Activated CD8-positive, alpha-beta T cell treated with anti-CD3 and anti-CD28 coated beads for 36 hours (primary cell): ENCODE measurements around the gene COL6A2. TPM values are rescaled to one million over a fixed set of nuclear protein-coding genes. Genes with fewer than 3 reads are reported as not detected.
"Not testable (repeated sequence)": the region's sequence is repeated elsewhere in the genome, so short reads cannot be mapped to it uniquely, and the experiment has no call there.

ENCODE experiments used
- ATAC-seq: fragments of 200-7000 bp; cut with Tn5 transposase; one replicate; pipeline ENCODE4 v1.10.0; 2021; ENCODE audit warnings: mild to moderate bottlenecking, moderate library complexity
- CTCF ChIA-PET: fragments of 350-600 bp; sonication (Branson Sonifier 250); formaldehyde crosslinking; loops from one replicate; lab custom pipeline; 2021; ENCODE audit warnings: antibody characterized with exemption; lab: Charles Lee
- POLR2A ChIA-PET: fragments of 350-600 bp; sonication (Branson Sonifier 250); formaldehyde crosslinking; loops from one replicate; lab custom pipeline; 2021; ENCODE audit warnings: antibody characterized with exemption; lab: Charles Lee
- DNase-seq: peaks from one replicate; pipeline ENCODE4 v3.0.0-alpha.2; 2020
- H3K27ac Mint-ChIP-seq: one replicate; pipeline ENCODE4 v1.8.0; 2021; ENCODE audit warnings: mild to moderate bottlenecking, mixed read lengths
- H3K27me3 Mint-ChIP-seq: one replicate; pipeline ENCODE4 v1.8.0; 2021; ENCODE audit warnings: mixed read lengths
- H3K36me3 Mint-ChIP-seq: one replicate; pipeline ENCODE4 v1.8.0; 2021; ENCODE audit warnings: low read depth, mixed read lengths
- H3K4me1 Mint-ChIP-seq: one replicate; pipeline ENCODE4 v1.8.0; 2021; ENCODE audit warnings: low read depth, mixed read lengths
- H3K4me3 Mint-ChIP-seq: one replicate; pipeline ENCODE4 v1.8.0; 2021; ENCODE audit warnings: mild to moderate bottlenecking, moderate library complexity, mixed read lengths
- H3K9me3 Mint-ChIP-seq: one replicate; pipeline ENCODE4 v1.8.0; 2021; ENCODE audit warnings: mixed read lengths
- intact Hi-C: fragments of 100-400 bp; cut with micrococcal nuclease; formaldehyde crosslinking; loops from one replicate; pipeline ENCODE4 v1.10.0; 2022
- total RNA-seq, 2 experiments: library from RNA; stranded (reverse); gene quantifications; one replicate each; pipeline ENCODE4 v1.2.3, GENCODE V29; 2021
- TF ChIP-seq, protein P1 (sequence below): fragments of 200-600 bp; IDR thresholded peaks from one replicate; pipeline ENCODE4 v1.8.0; 2022; ENCODE audit warnings: antibody characterized with exemption, mild to moderate bottlenecking

The COL6A2 gene
- total RNA-seq, 2 experiments from 2014 or later = 25.0 to 25.3 TPM

DNA sequence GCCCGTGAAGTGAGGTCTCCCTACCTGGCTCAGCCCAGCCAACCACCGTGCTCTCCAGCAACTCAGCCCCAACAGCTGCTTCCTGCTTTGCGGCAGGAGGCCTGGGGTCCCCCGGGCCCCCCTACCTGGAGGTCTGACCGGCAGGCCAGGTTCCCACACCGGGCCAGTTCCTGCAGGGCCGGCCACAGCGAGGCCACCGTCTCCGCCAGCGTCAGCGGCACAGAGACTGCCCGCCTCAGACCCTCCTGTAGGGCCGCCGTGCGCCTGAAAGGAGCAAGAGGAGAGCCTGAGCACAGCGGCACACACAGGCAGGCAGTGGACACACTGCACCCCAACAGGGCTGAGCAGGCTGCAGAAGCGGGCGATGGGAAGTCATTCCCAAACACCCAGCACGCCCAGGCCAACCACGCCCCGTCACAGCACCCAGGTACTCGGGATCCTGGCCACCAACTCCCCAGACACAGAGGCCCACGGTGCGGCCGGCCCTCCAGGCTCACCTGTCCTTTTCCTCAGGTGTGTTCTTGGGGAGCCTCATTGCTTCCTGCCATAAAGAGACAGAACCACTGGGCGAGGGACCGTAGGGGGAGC, 40.6 kb downstream of the COL6A2 start:
- DNase-seq (no peak), ATAC-seq (no peak)
- peaks cover 7% of the 10 kb centered on the region for H3K4me1 Mint-ChIP-seq
- H3K4me3 Mint-ChIP-seq = no peak overlapping the region
- TF ChIP-seq, protein P1, sequence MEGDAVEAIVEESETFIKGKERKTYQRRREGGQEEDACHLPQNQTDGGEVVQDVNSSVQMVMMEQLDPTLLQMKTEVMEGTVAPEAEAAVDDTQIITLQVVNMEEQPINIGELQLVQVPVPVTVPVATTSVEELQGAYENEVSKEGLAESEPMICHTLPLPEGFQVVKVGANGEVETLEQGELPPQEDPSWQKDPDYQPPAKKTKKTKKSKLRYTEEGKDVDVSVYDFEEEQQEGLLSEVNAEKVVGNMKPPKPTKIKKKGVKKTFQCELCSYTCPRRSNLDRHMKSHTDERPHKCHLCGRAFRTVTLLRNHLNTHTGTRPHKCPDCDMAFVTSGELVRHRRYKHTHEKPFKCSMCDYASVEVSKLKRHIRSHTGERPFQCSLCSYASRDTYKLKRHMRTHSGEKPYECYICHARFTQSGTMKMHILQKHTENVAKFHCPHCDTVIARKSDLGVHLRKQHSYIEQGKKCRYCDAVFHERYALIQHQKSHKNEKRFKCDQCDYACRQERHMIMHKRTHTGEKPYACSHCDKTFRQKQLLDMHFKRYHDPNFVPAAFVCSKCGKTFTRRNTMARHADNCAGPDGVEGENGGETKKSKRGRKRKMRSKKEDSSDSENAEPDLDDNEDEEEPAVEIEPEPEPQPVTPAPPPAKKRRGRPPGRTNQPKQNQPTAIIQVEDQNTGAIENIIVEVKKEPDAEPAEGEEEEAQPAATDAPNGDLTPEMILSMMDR = no peak
- no peaks in the 10 kb centered on the region for H3K27me3 Mint-ChIP-seq
- POLR2A ChIA-PET = interaction anchor here (0.6 kb wide), 1 partner anchor 128 kb away, joined by 4 read pairs; no protein-coding TSS in a partner anchor
- H3K9me3 Mint-ChIP-seq = no peaks in the 10 kb centered on the region
- H3K27ac Mint-ChIP-seq = no peak overlapping the region
- CTCF ChIA-PET = no interaction called here
- H3K36me3 Mint-ChIP-seq = no peaks in the 10 kb centered on the region
- intact Hi-C loops = no loop called here

DNA sequence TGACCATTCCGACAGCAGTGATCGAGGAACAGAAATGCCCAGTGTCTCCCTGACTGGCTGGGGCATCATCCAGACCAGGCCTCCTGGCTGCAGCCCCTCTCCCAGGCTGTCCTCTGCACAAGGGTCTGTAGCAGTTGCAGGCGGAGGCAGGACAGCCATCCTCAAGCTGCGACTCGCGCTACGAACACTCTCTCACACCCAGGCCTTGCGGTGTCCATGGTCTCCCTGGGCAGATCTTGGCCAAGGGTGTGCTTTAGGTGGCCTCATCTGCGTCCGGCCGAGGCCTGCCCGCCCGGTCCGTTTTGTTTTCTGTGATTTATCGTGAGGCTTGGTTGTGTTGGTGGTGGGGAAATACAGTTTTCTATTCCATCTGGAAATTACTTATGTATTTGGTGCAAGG, 41.8 kb downstream of the COL6A2 start:
- POLR2A ChIA-PET = no interaction called here
- DNase-seq (no peak), ATAC-seq (no peak)
- Mint-ChIP-seq H3K27me3 (no peaks in the 10 kb centered on the region), H3K27ac (no peak overlapping the region), H3K36me3 (no peaks in the 10 kb centered on the region), H3K4me3 (no peak overlapping the region), H3K4me1 (peaks cover 10% of the 10 kb centered on the region), H3K9me3 (no peaks in the 10 kb centered on the region)
- intact Hi-C loops = no loop called here
- CTCF ChIA-PET = no interaction called here
- TF ChIP-seq, protein P1 = no peak

DNA sequence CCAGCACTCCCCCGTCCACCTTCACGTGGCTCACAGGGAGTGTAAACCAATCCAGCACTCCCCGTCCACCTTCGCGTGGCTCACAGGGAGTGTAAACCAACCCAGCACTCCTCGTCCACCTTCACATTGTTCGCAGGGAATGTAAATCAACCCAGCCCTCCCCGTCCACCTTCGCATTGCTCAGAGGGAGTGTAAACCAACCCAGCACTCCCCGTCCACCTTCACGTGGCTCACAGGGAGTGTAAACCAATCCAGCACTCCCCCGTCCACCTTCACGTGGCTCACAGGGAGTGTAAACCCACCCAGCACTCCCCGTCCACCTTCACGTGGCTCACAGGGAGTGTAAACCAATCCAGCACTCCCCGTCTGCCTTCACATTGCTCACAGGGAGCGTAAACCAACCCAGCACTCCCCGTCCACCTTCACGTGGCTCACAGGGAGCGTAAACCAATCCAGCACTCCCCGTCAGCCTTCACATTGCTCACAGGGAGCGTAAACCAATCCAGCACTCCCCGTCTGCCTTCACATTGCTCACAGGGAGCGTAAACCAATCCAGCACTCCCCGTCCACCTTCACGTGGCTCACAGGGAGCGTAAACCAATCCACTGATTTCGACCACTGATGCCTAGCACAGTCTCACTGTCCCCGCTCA, 42.6 kb downstream of the COL6A2 start:
- ATAC-seq, H3K27ac Mint-ChIP-seq, H3K36me3 Mint-ChIP-seq, H3K4me3 Mint-ChIP-seq, POLR2A ChIA-PET, H3K9me3 Mint-ChIP-seq, H3K27me3 Mint-ChIP-seq, intact Hi-C loops, DNase-seq: not testable (repeated sequence)
- H3K4me1 Mint-ChIP-seq = peaks cover 12% of the 10 kb centered on the region
- CTCF ChIA-PET = interaction anchor here (3.8 kb wide), 1 partner anchor 169 kb away, joined by 50 read pairs; no protein-coding TSS in a partner anchor

DNA sequence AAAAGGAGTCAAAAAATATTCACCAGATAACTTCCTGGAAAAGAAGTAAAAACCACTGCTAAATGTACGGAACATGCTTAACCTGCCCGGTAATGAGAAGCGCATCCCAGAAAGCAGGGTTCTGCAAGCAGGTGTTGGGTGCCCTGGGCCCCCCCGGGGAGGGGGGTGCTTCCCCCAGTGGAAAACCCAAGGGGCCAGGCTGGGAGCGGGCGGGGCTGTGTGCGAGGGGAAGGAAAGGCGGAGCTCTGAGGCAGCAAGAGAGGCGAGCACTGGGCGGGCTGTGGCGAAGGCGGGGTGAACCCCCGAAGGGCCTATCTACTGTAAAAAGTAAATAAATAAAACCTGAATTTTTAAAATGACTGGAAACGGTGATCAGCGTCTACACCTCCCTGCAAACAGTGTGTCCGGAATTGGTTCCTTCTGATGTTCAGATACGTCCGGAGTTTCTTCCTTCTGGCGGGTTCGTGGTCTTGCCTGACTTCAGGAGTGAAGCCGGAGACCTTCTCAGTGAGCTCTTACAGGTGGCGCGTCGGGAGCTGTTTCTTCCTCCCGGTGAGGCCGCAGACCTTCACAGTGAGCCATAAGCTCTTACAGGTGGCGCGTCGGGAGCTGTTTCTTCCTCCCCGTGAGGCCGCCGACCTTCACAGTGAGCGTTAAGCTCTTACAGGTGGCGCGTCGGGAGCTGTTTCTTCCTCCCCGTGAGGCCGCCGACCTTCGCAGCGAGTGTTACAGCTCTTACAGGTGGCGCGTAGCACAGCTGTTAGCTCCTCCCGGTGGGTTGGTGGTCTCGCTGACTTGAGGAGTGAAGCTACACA, 44.1 kb downstream of the COL6A2 start:
- ChIA-PET POLR2A (interaction anchor here (2.6 kb wide), 1 partner anchor 169 kb away, joined by 15 read pairs; no protein-coding TSS in a partner anchor), CTCF (interaction anchor here (0.8 to 3.8 kb wide), 7 partner anchors 11 to 170 kb away, joined by 3 to 50 read pairs (median 7); partner anchors contain the start of genes MCM3AP and YBEY)
- H3K36me3 Mint-ChIP-seq = no peaks in the 10 kb centered on the region
- no peak overlapping the region for H3K4me3 Mint-ChIP-seq
- H3K27ac Mint-ChIP-seq = peak overlapping the region; percentile 46
- no peaks in the 10 kb centered on the region for H3K27me3 Mint-ChIP-seq
- no peaks in the 10 kb centered on the region for H3K9me3 Mint-ChIP-seq
- no peak for DNase-seq
- ATAC-seq = no peak
- TF ChIP-seq, protein P1 = no peak
- intact Hi-C loops = no loop called here
- H3K4me1 Mint-ChIP-seq = peaks cover 12% of the 10 kb centered on the region
